Testis (tissue), 2 donors: Measurements from ENCODE around the gene STOML3.

Experiments used
- POLR2A ChIP-seq: fragments of 450-650 bp; IDR thresholded peaks from one replicate; pipeline ENCODE4 v1.6.1; 2017; ENCODE audit warnings: antibody characterized with exemption, mild to moderate bottlenecking, moderate library complexity
- TF ChIP-seq, protein P1 (sequence below), 3 experiments: fragments of 450-650 bp in 2 of 3; fragments of 200-600 bp in 1 of 3; sonication (generic) in 1 of 3; IDR thresholded peaks; one replicate each; pipeline ENCODE4 v1.5.1; 2016 to 2019; ENCODE audit warnings: antibody characterized with exemption in 3 of 3, mild to moderate bottlenecking in 2 of 3, moderate library complexity in 1 of 3

DNA sequence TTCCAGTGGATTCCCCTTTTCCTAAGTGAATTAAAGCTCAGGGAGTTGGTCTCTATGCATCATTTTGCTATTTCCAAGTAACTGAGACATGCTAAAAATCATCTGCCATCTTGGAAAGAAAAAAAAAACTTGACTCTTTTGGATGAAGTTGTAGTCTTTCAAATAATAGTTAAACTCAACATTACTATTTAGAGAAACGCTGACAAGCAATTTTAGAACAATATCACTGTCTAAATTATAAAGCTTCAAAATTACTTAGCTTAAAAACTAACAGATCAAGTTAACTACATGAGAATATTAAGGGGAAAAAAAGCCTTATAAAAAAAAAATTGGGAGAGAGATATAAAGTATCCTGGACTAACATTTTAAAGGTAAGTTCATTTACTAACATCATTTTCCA is 68.5 kb downstream of the STOML3 start:
- TF ChIP-seq, protein P1, sequence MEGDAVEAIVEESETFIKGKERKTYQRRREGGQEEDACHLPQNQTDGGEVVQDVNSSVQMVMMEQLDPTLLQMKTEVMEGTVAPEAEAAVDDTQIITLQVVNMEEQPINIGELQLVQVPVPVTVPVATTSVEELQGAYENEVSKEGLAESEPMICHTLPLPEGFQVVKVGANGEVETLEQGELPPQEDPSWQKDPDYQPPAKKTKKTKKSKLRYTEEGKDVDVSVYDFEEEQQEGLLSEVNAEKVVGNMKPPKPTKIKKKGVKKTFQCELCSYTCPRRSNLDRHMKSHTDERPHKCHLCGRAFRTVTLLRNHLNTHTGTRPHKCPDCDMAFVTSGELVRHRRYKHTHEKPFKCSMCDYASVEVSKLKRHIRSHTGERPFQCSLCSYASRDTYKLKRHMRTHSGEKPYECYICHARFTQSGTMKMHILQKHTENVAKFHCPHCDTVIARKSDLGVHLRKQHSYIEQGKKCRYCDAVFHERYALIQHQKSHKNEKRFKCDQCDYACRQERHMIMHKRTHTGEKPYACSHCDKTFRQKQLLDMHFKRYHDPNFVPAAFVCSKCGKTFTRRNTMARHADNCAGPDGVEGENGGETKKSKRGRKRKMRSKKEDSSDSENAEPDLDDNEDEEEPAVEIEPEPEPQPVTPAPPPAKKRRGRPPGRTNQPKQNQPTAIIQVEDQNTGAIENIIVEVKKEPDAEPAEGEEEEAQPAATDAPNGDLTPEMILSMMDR (IDR thresholded peaks at IDR 0.05), result no peak
- TF ChIP-seq POLR2A, result no peak
